Caco-2 (cell line): ENCODE measurements around the gene CREB5. TPM values are rescaled to one million over a fixed set of nuclear protein-coding genes. Genes with fewer than 3 reads are reported as not detected.

Experiments used
- BruUV-seq: library from RNA; stranded (reverse); fragments of 400-500 nt; replicated peaks from 2 replicates; lab custom pipeline; 2021; lab: Mats Ljungman, UMichigan
- CTCF ChIA-PET: fragments of 300-600 bp; sonication (Branson Sonifier 250); formaldehyde crosslinking; loops from one replicate; lab custom pipeline; 2022; ENCODE audit warnings: antibody characterized with exemption; lab: Charles Lee
- POLR2A ChIA-PET: fragments of 300-600 bp; sonication (Branson Sonifier 250); formaldehyde crosslinking; loops from one replicate; lab custom pipeline; 2022; ENCODE audit warnings: antibody characterized with exemption; lab: Charles Lee
- DNase-seq, 2 experiments: peaks; one replicate each; pipeline versions ENCODE4 v3.0.0 to v3.0.0-alpha.2; 2020 to 2022
- H3K27me3 ChIP-seq: replicated peaks from 2 replicates; pipeline ENCODE4 v1.6.0; 2011; ENCODE audit warnings: low read length; ENCODE audit not compliant: control insufficient read depth, insufficient read depth
- H3K36me3 ChIP-seq: 2 replicates; pipeline ENCODE4 v1.5.1; 2011; ENCODE audit warnings: low read length; ENCODE audit not compliant: control insufficient read depth, insufficient read depth
- H3K4me1 ChIP-seq: fragments of 250-450 bp; sonication (Bioruptor Pico); 2 replicates; pipeline ENCODE4 v1.5.1; 2020; ENCODE audit warnings: mild to moderate bottlenecking
- H3K4me3 ChIP-seq: 2 replicates; pipeline ENCODE4 v1.5.1; 2011; ENCODE audit warnings: low read depth, mild to moderate bottlenecking, control low read depth, low read length
- H3K9me3 ChIP-seq: fragments of 250-450 bp; sonication (Bioruptor Pico); 2 replicates; pipeline ENCODE4 v1.5.1; 2020; ENCODE audit warnings: mild to moderate bottlenecking, moderate library complexity
- H3K27ac Mint-ChIP-seq: one replicate; pipeline ENCODE4 v1.8.0; 2022; ENCODE audit warnings: mixed read lengths; ENCODE audit not compliant: unreplicated experiment
- H3K27me3 Mint-ChIP-seq: one replicate; pipeline ENCODE4 v1.8.0; 2022; ENCODE audit warnings: mixed read lengths; ENCODE audit not compliant: insufficient read depth, unreplicated experiment
- H3K36me3 Mint-ChIP-seq: one replicate; pipeline ENCODE4 v1.8.0; 2022; ENCODE audit warnings: mild to moderate bottlenecking, mixed read lengths; ENCODE audit not compliant: insufficient read depth, unreplicated experiment
- H3K4me1 Mint-ChIP-seq: one replicate; pipeline ENCODE4 v1.8.0; 2022; ENCODE audit warnings: low read depth, mixed read lengths; ENCODE audit not compliant: unreplicated experiment
- H3K4me3 Mint-ChIP-seq: one replicate; pipeline ENCODE4 v1.8.0; 2022; ENCODE audit warnings: mild to moderate bottlenecking, moderate library complexity, mixed read lengths; ENCODE audit not compliant: unreplicated experiment
- H3K9me3 Mint-ChIP-seq: one replicate; pipeline ENCODE4 v1.8.0; 2022; ENCODE audit warnings: mixed read lengths; ENCODE audit not compliant: unreplicated experiment
- intact Hi-C: fragments of 100-400 bp; cut with micrococcal nuclease; formaldehyde crosslinking; loops from one replicate; pipeline ENCODE4 v1.10.0; 2022; ENCODE audit not compliant: unreplicated experiment
- total RNA-seq: library from RNA; stranded (reverse); gene quantifications from 2 replicates; pipeline ENCODE4 v1.2.3, GENCODE V29; 2022
- TF ChIP-seq, protein P1 (sequence below), 2 experiments: fragments of 200-600 bp in 1 of 2; IDR thresholded peaks; 1 replicate in 1 of 2; 2 replicates in 1 of 2; pipeline versions ENCODE4 v1.5.1 to v1.8.0; 2011 to 2022; ENCODE audit warnings: antibody characterized with exemption in 1 of 2, control low read depth in 1 of 2, inconsistent platforms in 1 of 2, low read depth in 1 of 2, low read length in 1 of 2, mild to moderate bottlenecking in 1 of 2, moderate library complexity in 1 of 2; ENCODE audit not compliant: insufficient read depth in 1 of 2, severe bottlenecking in 1 of 2, unreplicated experiment in 1 of 2

CREB5 gene
- total RNA-seq, 1 experiment from 2014 or later = 9.1 TPM

- peaks cover 6% of the 10 kb centered on the region for H3K4me1 ChIP-seq
- no peaks in the 10 kb centered on the region for H3K9me3 ChIP-seq
- H3K36me3 ChIP-seq = no peaks in the 10 kb centered on the region; the same call in 1 of the 2 replicates
- intact Hi-C loops = no loop called here
- Mint-ChIP-seq H3K27ac (no peak overlapping the region), H3K9me3 (peaks cover 18% of the 10 kb centered on the region), H3K4me3 (no peak overlapping the region), H3K36me3 (peaks cover 9% of the 10 kb centered on the region), H3K4me1 (peaks cover 11% of the 10 kb centered on the region), H3K27me3 (no peaks in the 10 kb centered on the region)
- no peak overlapping the region for H3K4me3 ChIP-seq
- TF ChIP-seq, protein P1, sequence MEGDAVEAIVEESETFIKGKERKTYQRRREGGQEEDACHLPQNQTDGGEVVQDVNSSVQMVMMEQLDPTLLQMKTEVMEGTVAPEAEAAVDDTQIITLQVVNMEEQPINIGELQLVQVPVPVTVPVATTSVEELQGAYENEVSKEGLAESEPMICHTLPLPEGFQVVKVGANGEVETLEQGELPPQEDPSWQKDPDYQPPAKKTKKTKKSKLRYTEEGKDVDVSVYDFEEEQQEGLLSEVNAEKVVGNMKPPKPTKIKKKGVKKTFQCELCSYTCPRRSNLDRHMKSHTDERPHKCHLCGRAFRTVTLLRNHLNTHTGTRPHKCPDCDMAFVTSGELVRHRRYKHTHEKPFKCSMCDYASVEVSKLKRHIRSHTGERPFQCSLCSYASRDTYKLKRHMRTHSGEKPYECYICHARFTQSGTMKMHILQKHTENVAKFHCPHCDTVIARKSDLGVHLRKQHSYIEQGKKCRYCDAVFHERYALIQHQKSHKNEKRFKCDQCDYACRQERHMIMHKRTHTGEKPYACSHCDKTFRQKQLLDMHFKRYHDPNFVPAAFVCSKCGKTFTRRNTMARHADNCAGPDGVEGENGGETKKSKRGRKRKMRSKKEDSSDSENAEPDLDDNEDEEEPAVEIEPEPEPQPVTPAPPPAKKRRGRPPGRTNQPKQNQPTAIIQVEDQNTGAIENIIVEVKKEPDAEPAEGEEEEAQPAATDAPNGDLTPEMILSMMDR (IDR thresholded peaks at IDR 0.05; ENCODE audit: insufficient read depth in 1 of 2, low read depth in 1 of 2, low read length in 1 of 2, severe bottlenecking in 1 of 2, unreplicated experiment in 1 of 2) = no peak
- CTCF ChIA-PET = no interaction called here
- no peak for DNase-seq
- H3K27me3 ChIP-seq = no peaks in the 10 kb centered on the region
- no TSS peak for BruUV-seq
- POLR2A ChIA-PET = no interaction called here
Measured at GRCh38 chr7:28488061-28488791, 75.9 kb downstream of the CREB5 start.

DNA sequence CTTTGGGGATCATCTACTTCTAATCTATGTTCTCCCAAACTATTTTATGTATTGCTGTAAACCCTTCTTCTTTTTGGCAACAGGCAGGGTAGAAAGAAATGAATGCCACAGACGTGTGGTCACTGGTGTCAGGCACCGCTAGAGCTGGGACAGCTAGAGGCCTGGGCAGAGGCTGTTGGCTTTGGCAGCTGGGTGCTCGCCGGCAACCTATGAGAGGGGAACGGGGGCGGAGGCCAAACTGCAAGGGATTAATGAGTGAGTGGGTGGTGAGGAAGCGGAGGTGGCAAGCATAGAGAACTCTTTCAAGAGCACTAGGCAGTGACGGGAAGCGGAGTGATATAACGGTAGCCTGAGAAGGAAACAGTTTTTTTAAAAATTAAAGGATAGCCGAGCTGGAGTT lies 78.5 kb downstream of the CREB5 start:
- Mint-ChIP-seq H3K9me3 (peaks cover 18% of the 10 kb centered on the region), H3K36me3 (peaks cover 19% of the 10 kb centered on the region), H3K27ac (peak overlapping the region; percentile 68), H3K4me3 (peak overlapping the region; percentile 6), H3K27me3 (no peaks in the 10 kb centered on the region), H3K4me1 (peaks cover 33% of the 10 kb centered on the region)
- intact Hi-C loops = no loop called here
- no TSS peak for BruUV-seq
- ChIA-PET POLR2A (no interaction called here), CTCF (no interaction called here)
- Histone ChIP-seq H3K4me3 (no peak overlapping the region), H3K36me3 (no peaks in the 10 kb centered on the region; the same call in 1 of the 2 replicates), H3K4me1 (peaks cover 29% of the 10 kb centered on the region), H3K27me3 (no peaks in the 10 kb centered on the region), H3K9me3 (no peaks in the 10 kb centered on the region)
- TF ChIP-seq, protein P1 (IDR thresholded peaks at IDR 0.05; ENCODE audit: insufficient read depth in 1 of 2, low read depth in 1 of 2, low read length in 1 of 2, severe bottlenecking in 1 of 2, unreplicated experiment in 1 of 2) = no peak
- no peak for DNase-seq

DNA sequence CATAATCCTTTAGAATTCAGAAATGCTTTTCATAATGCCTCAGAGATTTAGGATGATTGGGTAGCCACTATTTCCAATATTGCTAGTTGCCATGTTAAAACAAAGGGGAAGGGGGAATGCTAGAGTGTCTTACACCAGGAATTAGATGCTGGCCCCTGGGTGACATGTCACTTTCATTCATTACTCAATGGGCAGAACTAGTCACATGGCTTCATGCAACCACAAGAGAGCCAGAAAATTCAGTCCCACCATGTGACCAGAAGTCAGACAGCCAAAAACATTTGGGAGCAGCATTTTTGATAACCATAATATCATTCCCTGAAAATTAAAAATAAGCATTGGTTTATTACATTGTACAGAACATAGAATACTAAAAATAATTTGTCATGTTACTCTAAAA lies 81.2 kb downstream of the CREB5 start:
- no peaks in the 10 kb centered on the region for H3K27me3 Mint-ChIP-seq
- H3K9me3 ChIP-seq = no peaks in the 10 kb centered on the region
- peaks cover 34% of the 10 kb centered on the region for H3K4me1 Mint-ChIP-seq
- no TSS peak for BruUV-seq
- no peaks in the 10 kb centered on the region for H3K27me3 ChIP-seq
- H3K9me3 Mint-ChIP-seq = peaks cover 18% of the 10 kb centered on the region
- peaks cover 33% of the 10 kb centered on the region for H3K4me1 ChIP-seq
- CTCF ChIA-PET = no interaction called here
- peaks cover 19% of the 10 kb centered on the region for H3K36me3 Mint-ChIP-seq
- H3K4me3 ChIP-seq = no peak overlapping the region
- DNase-seq = peak in 1 of 2 experiments; percentile 35
- H3K27ac Mint-ChIP-seq = peak overlapping the region; percentile 78
- H3K4me3 Mint-ChIP-seq = peak overlapping the region; percentile 42
- intact Hi-C loops = no loop called here
- POLR2A ChIA-PET = no interaction called here
- H3K36me3 ChIP-seq = no peaks in the 10 kb centered on the region; the same call in 1 of the 2 replicates
- TF ChIP-seq, protein P1 (IDR thresholded peaks at IDR 0.05; ENCODE audit: insufficient read depth in 1 of 2, low read depth in 1 of 2, low read length in 1 of 2, severe bottlenecking in 1 of 2, unreplicated experiment in 1 of 2) = no peak
